GM19438 (cell line): ENCODE measurements around the gene TK1.
A peak's percentile ranks its signal among the peaks of the same experiment; 100 is the strongest.
"Not testable (repeated sequence)": the region's sequence is repeated elsewhere in the genome, so short reads cannot be mapped to it uniquely, and the experiment has no call there.

Experiments used
- ATAC-seq: cut with Tn5 transposase; IDR thresholded peaks from one replicate; pipeline ENCODE4 v1.9.1; 2021; ENCODE audit warnings: low read depth; ENCODE audit not compliant: unreplicated experiment

TK1 gene, protein sequence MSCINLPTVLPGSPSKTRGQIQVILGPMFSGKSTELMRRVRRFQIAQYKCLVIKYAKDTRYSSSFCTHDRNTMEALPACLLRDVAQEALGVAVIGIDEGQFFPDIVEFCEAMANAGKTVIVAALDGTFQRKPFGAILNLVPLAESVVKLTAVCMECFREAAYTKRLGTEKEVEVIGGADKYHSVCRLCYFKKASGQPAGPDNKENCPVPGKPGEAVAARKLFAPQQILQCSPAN

DNA sequence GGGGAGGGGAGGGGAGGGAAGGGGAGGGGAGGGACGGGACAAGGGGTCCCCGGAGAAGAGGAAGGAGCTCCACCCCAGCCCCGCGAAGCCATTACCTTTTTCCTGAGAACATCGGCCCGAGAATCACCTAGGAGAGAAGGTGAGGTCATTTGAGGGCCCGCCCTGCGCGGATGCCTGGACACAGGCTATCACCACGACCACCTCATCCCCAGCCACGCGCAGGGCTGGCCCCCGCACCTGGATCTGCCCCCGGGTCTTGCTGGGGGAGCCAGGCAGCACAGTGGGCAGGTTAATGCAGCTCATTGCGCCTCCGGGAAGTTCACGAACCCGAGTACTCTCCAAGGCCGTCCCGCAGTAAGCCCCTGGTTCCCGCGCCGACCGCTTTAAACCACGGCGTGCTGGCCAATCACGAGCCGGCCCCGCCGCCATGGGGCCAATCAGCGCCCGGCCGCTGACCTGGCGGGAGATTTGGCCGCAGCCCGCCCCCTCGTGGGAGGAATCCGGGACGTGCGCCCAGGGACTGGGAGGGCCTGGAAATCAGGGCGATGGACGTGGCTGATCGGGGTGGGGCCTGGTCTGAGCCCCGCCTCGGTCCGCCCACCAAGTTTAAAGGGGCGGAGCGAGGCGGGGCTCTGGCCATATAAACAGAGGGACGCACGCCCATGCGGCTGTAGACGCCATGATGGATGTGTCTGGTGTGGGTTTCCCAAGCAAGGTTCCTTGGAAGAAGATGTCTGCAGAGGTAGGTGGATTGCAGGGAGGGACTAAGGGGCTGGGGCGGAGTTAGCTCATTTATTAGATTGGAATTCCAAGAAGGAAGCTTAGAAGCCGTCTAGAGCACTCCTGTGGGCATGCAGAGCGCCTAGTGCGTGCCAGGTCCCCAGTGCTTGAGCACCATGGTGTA, at the start of gene TK1, which contains the start of gene AFMID:
Gene TK1 (minus strand): TSS at position 361 of the 904 bp plus-strand sequence. CDS start 58 bp downstream, at position 303.
Gene AFMID (plus strand): TSS at position 671 of the 904 bp plus-strand sequence. CDS start 9 bp downstream, at position 680.
- ATAC-seq, result peak; percentile 83

DNA sequence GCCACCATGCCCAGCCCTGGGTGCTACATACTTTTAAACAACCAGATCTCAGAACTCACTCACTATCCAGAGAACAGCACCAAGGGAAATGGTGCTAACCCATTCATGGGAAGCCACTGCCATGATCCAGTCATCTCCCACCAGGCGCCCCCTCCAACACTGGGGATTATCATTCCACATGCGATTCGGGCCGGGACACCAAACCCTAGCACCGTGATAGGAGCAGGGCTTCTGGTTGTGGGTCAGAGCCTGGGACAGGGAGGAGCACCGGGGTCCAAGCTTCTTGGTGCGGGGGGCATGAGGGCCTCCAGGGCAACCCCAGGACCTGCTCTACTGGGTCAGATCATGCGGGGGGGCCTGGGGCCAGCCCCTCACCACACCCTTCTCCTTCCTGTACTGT, 49.0 kb upstream of the TK1 start:
- ATAC-seq, result no peak

DNA sequence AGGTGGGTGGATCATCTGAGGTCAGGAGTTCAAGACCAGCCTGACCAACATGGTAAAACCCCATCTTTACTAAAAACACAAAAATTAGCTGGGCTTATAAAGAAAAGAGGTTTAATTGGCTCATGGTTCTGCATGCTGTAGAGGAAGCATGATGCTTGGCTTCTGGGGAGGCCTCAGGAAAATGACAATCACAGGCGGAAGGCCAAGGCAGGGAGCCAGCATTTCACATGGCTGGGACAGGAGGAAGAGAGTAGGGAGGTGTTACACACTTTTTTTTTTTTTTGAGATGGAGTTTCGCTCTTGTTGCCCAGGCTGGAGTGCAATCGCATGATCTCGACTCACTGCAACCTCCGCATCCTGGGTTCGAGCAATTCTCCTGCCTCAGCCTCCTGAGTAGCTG, 48.2 kb upstream of the TK1 start:
- not testable (repeated sequence) for ATAC-seq

DNA sequence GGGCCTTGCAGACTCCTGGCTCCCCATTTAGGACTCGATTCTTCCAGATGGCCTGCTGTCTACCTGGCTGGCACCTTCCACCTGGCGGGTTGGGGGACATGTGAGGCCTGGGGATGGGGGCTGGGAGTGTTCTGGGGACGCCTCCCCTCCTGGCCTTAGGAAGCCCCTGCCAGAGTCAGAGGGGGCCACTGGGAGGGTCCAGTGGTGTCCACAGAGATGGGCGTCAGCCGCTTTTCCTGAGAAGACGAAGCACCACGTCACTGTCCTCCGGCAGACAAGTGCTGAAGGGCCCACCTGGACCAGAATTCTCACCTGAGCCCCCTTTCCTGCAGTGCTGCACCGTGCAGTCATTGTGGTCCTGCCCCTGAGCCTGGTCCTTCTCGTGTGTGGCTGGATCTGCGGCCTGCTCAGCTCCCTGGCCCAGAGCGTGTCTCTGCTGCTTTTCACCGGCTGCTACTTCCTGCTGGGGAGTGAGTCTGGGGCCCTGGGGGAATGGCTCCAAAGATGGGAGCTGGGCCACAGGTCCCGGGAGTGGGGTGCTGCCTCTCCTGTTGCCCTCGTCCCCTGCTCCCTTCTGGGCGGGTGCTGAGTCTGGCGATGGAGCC, 47.5 kb upstream of the TK1 start:
- ATAC-seq, result no peak

DNA sequence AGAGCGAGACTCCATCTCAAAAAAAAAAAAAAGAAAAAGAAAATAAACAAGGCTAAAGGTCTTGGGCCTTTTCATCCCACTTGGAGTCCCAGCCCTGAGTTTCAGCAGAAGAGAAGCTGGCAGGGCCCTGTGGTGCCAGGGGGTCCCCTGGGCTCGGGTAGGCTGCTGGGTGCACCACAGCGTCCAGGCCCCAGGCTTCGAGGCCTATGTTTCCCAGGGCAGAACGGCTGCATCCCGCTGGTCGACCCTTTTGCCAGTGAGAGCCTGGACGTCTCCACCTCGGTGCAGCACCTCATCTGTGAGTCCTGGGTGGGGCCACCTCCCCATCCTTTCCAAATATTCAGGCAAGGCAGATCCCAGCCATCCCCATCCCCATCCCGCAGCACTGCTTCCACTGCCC, 46.8 kb upstream of the TK1 start:
- ATAC-seq, result no peak

DNA sequence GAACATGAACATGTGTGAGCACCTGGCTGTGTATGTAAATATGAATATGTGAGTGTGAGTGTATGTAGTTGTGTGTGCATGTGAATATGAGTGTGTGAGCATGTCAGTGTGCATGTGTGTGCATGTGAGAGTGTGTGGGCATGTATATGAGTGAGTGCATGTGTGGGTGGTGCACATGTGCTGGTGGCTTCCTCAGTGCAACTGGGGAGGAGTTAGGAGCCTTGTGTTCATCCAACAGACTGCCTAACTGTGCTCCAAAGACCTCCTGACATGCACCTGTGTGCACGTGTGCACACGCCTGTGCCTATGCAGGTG, 46.0 kb upstream of the TK1 start:
- no peak for ATAC-seq

DNA sequence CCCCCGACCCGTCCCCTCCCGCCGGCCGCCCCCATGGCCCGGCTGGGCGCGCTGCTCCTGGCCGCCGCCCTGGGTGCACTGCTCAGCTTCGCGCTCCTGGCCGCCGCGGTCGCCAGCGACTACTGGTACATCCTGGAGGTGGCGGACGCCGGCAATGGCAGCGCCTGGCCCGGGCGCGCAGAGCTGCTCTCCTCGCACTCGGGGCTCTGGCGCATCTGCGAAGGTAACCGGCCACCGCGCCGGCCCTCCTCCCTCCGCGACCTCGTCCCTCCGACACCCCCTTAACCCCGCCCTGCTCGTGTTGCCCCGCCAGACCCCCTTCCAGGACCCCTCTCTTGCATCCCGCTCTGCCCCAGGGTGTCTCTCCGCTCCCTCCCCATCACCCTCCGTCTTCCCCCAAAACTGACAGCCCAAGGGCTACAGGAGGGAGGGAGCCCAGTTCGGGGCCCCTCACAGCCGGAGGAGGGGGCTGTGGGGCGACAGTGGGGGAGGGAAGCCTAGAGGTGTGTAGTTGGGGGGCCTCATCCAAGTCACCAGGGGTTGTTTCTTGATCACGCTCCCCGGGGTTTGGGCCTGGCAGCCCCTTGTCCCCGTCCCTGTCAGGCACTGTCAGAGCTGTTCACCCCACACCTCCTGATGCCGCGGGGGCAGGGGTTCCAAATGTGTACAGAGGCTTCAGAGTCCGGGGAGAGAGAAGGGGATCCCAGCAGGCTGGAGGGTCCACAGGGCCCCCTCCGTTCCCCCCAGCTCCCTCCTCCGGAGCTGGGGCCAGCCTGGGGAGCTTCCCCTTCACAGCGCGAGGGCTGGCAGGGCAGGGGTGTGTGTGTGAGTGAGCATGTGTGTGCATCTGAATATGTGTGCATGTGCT, 45.4 kb upstream of the TK1 start:
- no peak for ATAC-seq

DNA sequence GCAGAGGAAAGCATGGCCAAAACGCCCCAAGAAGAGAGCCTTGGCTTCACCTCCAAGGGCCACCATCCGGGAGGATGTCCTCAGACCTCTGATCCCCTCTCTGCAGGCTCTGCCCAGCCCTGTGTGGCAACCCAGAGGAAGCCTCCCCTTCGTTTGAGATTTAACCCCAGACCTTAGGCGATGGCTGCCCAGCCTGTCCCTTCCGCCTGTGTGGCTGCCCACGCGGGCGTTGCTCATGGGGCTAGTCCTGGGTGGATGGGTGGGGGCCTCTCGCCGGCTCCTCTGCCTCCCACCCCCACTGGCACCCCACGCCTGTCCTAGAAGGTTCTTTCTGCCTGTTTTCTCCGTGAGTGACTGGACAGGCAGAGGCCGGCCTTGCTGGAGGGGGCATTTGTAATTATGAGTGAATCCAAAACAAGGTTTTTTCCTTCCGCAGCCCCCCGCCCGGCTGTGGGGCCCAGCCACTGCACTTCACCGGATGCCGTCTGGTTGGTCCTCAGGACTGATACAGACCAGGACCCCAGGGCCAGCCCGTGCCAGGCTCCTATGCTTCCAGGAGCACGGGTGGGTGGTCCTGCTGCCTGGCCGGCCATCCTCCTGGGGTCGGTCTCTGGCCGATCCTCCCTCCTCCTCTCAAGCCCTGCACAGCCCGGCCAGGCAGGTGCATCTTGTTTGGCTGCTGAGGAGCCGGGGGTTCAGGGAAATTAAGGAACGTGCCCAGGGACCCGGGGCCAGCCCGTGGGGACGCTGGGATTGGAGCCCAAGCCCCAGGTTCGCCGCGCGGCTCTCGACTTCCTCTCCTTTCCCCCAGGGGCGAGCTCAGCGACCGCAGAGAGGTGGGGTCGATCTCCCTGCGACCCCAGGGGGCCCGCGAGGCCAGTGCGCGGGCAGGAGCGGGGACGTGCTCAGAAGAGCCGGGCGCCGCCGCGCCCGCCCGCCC, 44.4 kb upstream of the TK1 start, which contains the start of gene TMEM235:
Gene TMEM235 (plus strand): TSS at position 636 of the 940 bp plus-strand sequence. CDS start 393 bp downstream, outside the sequence.
- ATAC-seq, result no peak

DNA sequence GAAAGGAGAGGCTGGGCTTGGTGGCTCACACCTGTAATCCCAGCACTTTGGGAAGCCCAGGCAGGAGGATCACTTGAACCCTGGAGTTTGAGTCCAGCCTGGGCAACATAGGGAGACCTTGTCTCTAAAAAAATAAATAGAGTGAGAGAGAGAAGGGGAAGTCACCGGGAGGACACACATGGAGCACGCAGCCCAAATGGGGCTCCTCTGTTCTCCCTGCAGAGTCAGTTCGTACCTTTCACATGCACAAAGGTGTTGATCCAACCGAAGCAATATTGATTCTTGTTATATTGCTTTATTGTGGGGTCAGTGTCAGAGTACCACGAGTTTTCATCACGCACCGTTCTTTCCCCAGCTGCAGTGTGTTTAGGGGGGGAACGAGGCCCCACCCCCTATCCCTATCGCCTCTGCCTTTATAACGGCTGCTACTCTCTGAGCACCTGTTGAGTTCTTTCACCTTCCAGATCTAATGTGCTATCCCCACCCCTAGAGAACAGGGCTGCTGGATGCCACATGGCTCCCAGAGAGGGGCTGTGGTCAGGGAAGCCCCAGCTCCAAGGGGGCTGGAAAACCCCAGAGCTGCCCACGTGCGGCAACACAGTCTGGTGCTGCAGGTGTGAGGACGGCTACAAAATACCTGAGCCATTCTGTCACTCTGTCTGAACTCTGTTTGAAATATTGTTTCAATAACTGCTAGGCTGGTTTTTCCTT, 43.6 kb upstream of the TK1 start:
- ATAC-seq, result no peak

DNA sequence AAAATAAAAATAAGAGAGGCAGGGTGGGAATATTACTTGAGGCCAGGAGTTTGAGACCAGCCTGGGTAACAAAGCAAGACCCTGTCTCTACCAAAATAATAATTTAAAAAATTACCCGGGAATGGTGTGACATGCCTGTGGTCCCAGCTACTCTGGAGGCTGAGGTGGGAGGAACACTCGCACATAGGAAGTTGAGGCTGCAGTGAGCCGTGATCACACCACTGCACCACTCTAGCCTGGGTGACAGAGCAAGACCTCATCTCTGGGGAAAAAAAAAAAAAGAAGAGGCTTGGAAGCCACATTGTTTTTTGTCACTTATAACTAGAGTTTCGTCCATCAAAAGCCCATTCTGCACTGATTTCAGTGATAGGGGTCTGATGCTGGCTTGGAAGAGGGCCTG, 41.3 kb upstream of the TK1 start:
- no peak for ATAC-seq

DNA sequence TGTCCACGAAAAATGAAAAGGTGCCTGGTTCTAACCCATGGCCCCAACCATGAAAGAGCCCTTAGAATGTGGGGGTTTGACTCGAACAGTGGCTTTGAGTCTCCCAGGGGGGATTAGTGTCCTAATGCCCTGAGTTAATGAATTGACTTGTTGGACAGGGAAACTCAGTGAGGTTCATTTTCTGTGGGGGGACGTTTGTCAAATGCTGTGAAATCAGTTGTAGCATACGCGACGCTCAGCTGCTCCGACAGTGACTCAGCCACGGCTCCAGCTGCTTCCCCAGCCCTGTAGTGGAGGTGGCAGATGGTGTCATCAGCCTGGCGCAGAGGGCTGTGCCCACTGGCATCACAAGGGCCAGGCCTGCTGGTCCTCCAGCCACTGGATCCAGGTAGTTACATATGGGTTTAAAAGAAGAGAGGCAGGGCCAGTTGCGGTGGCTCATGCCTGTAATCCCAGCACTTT, 40.6 kb upstream of the TK1 start:
- ATAC-seq, result no peak

DNA sequence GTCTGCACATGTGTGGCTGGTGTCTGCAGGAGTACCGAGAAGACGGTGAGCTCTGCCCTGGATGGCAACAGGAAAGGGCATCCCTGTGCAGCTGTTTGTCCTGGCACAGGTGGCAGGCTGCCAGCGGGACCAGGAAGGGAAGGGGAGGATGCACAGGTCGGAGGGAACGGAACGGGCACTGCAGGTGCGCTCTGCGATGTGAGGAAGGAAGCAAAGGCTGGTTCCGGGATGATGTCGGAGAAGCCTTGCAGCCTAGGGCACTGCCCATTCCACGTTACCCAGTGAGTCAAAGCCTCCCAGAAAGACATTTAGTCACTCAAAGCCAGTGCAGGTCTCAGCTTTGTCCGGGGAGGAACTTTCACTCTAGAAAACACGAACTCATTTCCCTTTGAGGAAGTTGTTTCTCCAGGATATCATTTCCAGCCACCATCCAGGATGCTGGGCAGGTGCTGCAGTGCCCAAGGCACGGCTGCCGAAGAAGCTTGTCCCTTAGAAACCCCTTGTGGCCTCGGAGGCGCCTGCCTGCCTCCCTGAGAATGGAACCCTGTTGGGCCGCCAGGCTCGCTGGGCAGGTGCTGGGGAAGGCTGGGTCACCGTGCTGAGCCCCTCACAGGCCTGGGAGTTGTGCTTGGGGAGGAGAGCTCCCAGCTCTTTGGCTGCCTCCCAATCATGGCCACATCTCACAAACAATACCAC, 40.1 kb upstream of the TK1 start:
- ATAC-seq, result no peak

DNA sequence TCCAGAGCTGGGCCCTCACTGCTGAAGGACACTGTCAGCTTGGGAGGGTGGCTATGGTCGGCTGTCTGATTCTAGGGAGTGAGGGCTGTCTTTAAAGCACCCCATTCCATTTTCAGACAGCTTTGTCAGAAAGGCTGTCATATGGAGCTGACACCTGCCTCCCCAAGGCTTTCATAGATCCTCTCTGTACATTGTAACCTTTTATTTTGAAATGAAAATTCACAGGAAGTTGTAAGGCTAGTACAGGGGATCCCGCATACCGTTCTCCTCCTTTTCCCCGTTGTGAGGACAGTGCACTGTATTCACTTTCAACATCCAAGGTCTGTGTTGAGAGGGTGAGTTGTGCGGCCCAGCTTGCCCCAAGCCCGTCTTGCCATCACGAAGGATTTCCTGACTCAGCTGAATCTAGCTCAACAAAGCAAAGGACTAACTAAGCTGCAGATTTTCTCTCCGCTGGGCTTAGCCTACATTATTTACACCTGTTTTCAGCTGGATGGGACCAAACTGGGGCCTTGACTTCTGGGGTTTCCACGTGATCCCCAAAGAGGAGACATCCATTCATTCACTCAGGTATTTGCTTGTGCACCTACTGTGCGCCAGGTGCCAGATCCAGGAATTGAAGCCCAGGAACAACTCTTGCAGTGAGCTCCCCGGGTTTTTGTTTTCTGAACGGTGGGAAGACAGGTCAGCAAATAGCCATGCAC, 39.4 kb upstream of the TK1 start:
- no peak for ATAC-seq

DNA sequence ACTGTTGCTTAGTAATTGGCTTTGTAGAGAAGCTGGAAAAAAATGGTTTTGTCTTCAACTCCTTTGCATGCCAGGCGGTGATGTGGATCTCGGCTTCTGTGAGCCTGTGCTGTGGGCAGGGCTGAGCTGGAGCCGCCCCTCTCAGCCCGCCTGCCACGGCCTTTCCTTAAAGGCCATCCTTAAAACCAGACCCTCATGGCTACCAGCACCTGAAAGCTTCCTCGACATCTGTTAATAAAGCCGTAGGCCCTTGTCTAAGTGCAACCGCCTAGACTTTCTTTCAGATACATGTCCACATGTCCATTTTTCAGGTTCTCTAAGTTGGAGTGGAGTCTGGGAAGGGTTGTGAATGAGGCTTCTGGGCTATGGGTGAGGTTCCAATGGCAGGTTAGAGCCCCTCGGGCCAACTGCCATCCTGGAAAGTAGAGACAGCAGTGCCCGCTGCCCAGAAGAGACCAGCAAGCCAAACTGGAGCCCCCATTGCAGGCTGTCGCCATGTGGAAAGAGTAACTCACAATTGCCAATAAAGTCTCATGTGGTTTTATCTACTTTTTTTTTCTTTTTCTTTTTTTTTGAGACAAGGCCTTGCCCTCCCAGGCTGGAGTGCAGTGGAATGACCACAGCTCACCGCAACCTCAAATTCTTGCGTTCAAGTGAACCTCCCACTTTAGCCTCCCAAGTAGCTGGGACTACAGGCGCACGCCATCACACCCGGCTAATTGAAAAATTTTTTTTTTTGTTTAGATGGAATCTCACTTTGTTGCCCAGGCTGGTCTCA, 38.4 kb upstream of the TK1 start:
- no peak for ATAC-seq

DNA sequence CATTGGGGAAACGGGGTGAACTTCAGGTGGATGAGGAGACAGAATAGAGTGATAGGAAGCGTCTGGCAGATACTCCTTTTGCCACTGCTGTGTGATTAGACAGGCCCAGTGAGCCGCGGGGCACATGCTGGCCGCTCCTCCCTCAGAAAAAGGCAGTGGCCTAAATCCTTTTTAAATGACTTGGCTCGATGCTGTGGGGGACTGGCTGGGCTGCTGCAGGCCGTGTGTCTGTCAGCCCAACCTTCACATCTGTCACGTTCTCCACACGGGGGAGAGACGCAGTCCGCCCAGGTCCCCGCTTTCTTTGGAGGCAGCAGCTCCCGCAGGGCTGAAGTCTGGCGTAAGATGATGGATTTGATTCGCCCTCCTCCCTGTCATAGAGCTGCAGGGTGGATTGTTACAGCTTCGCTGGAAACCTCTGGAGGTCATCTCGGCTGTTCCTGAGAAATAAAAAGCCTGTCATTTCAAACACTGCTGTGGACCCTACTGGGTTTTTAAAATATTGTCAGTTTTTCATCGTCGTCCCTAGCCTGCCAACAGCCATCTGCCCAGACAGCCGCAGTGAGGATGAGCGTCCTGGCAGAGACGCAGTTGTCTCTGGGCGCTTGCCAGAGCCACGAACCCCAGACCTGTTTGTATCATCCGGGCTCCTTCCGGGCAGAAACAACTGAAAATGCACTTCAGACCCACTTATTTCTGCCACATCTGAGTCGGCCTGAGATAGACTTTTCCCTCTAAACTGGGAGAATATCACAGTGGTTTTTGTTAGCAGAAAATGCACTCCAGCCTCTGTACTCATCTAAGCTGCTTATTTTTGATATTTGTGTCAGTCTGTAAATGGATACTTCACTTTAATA, 37.6 kb upstream of the TK1 start:
- no peak for ATAC-seq

DNA sequence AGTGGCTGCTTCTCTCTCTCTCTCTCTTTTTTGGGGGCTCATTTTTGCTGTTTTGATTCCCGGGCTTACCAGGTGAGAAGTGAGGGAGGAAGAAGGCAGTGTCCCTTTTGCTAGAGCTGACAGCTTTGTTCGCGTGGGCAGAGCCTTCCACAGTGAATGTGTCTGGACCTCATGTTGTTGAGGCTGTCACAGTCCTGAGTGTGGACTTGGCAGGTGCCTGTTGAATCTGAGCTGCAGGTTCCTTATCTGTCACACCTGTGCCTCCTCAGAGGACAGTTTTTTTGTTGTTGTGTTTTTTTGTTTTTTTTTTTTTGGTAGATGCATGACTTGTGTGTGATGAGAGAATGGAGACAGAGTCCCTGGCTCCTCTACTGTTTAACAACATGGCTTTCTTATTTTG, 36.9 kb upstream of the TK1 start:
- ATAC-seq, result no peak
